Hematopoietic multipotent progenitor cell treated with erythropoietin and hydrocortisone succinate and interleukin-3 and kit ligand, for 8 days (in vitro differentiated cells): ENCODE results near the gene FNDC3B.
A peak's percentile ranks its signal among the peaks of the same experiment; 100 is the strongest.

Experiments used
- DNase-seq: peaks from one replicate; pipeline ENCODE4 v3.0.0-alpha.2; 2015

The FNDC3B gene

DNA sequence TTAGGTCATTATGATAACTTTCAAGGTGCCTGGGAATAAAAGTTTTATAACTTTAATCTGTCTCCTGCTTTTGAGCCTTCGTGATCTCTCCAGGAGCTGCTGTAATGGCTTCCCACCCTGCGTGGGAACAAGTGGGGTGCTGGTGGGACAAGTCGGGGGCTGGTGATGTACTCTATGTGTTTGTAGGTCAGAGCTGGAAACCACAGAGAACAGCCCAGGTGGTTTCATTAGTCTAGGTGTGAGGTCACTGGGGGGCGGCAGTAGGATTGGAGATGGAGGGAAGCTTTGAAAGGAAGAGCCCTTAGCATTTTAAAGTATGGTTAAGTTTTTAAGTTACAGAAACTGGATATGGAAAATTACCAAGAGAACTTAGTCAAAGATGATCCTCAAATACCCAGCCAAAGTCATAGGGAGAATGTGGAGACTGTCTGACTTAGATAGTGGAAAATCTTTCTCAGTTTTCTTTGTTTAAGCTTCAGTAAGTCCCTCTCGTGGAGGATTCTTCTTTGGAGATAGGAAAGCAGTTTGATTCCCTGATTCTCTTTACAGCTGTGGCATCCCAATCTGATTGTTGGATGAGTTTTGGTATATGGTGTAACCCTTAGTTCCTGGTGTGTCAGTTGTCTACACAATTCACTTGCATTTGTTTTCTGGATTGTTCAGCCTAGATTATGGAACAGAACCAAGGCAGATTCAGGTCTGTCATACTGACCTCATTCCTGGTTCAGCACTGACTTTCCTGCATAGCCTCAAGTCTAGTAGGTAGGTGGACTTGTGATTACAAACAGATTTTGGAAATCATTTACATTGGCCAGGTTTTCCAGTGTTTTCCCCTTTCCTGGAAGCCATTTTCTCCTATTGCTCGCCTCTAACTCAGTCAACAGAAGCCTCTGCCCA is 115.6 kb downstream of the FNDC3B start:
- DNase-seq = no peak

DNA sequence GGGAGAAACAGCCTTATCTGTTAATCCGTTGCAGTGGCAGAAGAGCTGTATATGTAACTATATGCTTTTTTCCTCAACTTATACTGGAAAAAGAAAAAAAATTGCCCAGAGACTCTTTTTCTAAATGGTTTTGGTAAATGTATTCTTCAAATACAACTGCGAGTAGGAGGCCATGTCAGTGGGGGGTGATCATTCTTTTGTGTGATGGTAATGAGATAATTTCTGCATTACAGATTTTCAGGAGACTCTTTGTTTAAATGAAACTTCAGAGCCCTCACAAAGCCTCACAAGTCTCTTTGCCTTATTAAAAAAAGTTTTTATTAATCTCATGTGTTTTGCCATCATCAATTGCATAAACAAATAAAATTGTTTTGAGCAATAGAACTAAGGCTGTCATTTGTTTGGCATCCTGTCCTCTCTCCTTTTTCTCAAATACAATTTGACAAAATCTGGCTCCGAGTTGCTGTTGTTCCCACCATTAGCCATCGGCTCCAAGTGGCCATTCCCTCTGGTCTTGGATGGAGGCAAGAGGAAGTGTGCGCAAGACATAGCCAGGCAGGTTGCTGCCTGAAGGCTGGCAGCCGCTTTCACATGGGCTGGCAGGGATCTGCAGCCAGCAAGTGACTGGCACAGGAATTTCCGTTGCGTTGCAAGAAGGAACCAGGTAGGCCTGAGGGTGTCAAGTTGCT is 116.7 kb downstream of the FNDC3B start:
- no peak for DNase-seq

DNA sequence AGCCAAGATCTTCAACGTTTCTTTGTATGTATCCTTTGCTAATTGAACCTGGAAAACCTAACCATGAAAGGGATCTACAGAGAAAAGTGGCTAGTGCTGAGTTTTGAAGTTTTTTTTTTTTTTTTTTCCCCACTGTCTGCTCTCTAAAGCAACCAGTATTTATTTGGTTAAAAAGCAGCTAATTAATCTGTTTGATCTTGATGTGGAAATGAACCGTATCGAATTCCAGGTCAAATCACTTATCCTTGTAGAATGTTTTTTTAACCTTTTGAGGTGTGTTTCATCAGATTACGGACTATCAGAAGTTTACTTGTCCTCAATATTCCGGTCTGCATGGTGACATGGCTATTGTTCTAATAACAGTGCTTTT is 117.2 kb downstream of the FNDC3B start:
- no peak for DNase-seq

DNA sequence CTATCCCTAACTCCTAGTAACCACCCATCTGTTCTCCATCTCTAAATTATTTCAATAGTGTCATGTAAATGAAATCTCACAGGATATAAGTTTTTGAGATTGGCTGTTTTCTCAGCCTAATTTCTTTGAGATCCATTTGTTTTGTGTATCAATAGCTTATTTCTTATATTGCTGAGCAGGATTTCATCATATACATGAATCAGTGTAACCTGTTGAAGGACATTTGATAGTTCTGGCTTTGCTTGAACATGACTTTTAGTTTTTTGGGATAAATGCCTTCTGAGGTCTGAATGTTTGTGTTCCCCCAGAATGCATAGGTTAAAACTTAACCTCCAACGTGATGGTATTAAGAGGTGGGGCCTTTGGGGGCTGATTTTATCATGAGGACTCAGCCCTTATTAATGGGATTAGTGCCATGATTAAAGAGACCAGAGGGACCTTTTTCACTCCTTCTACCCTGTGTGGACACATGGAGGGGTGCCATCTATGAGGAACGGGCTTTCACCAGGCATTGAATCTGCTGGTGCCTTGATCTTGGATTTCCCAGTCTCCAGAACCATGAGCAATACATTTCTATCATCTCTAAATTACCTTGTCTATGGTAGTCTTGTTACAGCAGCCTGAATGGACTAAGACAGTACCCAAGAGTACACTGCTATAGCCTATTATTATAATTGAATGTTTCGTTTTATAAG is 118.3 kb downstream of the FNDC3B start:
- DNase-seq = no peak

DNA sequence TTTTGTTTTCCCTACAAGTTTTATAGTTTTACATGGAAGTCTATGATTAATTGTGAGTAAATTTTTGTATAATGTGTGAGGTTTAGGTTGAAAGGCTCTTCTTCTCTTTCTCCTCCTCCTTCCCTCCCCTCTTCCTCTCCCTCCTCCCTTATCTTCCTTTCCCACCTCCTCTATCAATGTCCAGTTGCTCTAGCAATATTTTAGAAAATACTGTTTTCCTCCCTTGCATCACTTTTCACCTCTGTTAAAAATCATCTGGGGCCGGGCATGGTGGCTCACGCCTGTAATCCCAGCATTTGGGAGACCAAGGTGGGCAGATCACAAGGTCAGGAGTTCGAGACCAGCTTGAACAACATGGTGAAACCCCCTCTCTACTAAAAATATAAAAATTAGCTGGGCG is 119.4 kb downstream of the FNDC3B start:
- DNase-seq = peak; percentile 24

DNA sequence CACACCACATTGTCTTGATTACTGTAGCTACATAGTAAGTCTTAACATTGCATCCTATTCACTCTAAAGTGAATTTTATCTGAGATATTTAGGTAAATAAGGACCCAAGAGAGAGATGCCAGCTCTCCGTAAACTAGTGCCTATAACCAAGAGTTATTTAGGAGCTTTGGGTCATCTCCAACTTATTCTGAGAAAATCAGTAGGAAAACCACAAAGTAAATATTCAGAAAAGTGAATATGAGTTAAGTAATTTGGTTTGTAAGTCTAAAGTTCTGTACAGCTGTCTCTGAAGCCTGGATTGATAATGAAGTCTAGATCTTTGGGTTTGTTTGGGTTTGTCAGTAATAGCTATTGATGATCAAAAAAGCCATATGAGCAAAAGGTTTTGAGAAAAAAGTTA is 120.0 kb downstream of the FNDC3B start:
- no peak for DNase-seq

DNA sequence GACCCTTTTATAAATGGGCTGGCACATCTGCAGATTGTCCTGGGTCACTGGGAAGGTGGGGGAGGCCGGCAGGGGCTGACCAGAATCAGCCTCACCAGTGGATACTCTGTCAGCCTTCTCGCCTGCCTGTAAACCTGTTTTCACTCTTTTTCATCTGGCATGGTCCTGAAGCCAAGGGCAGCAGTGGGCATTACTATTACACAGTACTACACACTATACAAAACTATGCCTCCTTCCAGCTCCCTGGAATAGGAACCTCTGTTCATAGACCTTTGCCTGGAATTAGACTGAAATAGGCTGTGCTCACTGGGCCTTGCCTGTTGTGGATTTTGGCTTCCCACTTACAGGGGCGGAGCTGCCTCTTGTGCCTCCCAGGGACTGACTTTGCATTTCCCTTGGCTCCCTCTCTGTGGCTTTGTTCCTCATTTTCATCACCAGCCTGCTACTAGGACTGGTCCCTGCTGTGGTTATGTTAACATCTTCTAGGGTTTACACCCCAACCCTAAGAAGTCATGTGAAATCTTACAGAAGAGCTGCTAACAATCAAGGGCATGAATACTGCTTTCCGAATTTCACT is 120.7 kb downstream of the FNDC3B start:
- peak; percentile 33 for DNase-seq

DNA sequence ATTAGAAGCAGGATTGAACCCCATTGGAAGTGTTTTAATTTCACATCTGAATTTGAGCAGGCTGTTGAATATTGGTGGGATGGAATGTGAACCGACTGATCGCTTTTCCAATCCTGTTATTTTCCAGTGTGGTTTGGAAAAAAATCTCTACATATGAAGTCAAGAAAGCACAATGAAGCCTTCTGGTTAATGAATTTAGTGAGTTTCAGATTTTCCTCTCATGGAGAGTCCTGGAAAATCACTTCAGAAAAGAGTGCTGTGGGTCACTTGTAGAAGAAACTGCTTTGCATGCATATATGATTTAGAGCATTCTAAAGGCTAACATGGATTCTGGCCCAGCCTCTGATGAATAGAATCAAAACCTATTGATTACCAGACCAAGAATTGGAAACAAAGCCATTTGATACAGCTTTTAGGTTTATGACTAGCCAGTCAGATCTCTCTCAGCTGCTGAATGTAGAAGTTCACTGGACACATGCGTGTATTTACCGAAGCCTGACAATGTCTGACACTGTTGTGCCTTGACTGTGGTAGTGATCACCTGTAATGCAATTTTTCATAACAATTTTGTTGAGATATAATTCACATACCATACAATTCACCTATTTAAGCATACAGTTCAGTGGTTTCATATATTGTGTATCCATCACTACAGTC is 121.9 kb downstream of the FNDC3B start:
- no peak for DNase-seq

DNA sequence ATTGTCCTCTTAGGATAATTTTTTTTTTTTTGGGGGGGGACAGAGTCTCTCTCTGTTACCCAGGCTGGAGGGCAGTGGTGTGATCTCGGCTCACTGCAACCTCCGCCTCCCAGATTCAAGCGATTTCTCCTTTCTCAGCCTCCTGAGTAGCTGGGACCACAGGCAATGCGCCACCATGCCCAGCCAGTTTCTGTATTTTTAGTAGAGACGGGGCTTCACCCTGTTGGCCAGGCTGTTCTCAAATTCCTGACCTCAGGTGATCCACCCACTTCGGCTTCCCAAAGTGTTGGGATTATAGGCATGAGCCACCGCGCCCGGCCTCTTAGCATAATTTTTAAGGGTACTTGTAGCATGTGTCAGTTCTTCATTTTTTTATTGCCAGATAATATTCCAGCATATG is 122.6 kb downstream of the FNDC3B start:
- no peak for DNase-seq

DNA sequence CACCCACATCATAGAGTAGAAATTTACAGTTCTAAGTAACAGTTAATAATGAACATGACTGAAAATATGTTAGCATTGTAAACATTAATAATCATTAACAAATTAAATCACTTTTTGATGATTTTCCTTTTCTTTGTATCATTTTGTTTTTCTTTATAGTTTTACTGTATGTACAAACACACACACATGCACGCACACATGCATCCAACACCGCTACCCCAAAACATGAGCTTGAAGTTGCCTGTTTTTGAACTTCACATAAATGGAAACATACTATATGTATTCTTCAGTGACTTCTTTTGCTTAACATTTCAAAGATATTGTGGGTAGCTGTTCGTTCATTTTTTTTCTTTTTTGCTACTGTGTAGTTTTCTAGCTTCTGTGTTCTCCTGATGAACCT is 123.9 kb downstream of the FNDC3B start:
- DNase-seq = no peak

DNA sequence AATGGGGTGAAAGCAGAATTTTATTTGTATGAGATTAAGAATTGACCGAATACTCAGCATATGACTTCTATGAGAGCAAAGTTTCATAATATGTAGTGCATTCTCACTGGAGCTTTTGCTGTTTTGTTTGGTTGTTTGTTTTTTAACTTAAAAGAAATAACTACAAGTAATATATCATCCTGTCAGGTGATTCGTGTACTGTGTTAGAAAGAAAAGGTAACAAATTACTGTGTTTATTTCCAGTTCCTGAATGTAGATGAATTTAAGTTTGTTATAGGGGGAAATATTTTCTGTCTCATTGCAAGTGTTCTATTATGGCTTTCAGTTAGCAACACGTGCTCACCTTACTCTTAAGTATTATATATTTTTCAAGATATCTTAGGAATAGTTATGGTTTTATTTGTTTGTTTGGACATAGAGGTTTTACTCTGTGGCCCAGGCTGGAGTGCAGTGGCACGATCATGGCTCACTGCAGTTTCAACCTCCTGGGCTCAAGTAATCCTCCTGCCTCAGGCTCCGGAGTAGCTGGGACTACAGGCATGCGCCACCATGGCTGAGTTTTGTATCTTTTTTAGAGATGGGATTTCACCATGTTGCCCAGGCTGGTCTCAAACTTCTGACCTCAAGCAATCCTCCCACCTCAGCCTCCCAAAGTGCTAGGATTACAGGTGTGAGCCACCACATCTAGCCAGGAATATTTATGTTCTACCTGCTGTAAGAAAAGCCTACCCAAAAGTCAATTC is 125.4 kb downstream of the FNDC3B start:
- no peak for DNase-seq

DNA sequence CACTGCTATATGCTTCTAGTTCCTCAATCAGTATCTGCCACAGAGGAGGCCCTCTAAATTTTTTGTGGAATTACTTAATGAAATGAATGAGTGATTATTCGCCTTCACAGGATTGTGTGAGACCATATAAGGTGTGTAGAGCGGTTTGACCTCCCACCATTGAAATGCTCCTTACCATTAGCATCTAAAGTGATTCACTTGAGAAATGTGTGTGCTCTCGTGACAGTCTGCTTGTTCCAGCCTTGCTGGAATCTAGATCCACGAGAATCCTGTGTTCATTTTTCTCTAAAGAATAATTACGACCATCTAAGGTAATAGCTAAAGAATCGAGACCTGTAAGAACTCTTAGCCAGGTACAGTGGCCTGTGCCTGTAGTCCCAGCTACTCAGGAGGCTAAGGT is 126.9 kb downstream of the FNDC3B start:
- DNase-seq = no peak

DNA sequence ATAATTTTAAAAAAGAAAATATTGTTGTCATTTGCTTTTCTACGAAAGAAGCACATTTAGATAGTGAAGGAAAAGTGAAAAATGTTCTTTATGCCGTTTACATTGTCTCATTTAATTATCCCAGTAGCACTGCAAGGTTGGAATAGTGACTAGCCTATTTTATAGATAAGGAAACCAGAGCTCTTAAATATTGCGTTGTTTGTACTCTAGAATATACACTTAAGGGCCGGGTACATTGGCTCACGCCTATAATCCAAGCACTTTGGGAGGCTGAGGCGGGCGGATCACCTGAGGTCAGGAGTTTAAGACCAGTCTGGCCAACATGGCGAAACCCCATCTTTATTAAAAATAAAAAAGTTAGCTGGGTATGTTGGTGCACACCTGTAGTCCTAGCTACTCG is 127.5 kb downstream of the FNDC3B start:
- DNase-seq = no peak

DNA sequence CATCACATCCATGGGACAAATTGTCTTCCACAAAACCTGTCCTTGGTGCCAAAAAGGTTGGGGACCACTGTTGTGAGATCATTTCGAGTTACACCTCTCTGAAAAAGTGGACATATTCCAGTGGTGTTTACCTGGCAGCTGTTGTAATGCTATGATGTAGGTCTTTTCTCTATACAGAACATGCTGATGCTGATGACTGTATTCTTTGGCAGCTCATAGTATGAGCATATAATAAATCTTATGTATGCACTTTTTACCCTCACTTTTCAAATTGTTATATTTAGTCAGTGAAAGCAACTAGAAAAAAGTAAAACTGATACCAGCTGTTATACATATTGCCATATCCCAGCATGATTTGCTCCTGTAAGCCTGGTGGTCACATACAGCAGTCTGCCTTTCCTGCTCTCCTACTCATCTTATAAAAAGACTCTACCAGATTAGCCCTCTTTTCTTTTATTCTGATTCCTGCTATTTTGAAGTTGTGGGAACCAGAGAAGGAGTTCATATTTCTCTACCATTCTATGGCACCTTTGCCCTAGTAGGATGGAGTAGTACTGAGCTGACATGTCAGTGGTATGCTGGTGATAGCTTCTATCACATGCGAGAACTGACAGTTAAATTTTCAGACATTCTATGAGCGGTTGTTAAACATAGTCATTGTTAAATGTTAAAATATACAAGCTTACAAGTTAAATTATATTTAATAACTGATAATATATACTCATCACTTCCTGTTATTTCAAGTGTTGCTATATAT is 128.7 kb downstream of the FNDC3B start:
- no peak for DNase-seq

DNA sequence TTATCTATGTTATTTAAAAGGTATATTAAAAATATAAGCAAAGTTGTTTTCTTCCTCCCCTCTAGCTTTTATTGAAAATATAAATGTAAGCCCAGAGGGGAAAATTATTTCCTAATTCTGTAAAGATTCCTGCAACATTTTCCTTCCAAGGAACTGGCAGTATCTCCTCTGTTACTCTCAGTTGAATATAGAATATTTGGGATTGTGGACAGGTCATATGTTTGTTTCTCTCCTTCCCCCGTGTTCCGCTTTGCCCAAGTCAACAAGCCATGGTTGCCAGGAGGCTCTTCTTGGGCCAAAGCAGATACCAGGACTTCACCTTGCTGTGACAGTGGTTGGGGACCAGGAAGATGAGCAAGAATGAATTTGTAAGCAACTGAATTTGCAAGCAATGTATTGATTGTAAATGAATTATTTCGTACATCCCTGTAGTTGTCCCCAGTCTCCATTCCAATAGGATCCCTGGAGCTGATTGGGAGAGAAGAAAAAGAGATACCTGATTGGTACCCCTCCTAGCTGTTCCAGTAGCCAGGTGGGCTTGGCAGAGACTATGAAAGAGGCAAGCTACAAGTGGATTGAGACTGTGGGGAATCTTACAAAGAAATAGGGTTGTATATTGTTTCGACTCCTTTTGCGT is 130.8 kb downstream of the FNDC3B start:
- no peak for DNase-seq

DNA sequence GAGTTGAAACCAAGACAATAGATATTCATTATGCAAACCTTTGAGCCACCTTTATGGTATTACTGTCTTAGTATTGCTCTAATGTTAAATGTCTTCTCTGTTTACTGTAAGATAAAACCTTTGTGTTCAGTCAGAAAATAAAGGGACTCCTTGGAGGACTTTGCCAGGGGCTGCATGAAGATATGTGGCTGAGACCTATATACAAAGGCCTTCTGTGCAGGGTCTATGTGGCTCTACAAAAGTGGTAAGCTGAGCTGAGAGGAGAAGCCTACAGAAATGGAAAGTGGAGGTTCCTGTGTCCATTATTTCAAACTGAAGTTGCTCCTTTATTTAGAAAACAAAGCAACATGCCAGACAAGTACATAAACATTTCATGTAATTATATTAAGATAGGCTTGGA is 131.5 kb downstream of the FNDC3B start:
- no peak for DNase-seq

DNA sequence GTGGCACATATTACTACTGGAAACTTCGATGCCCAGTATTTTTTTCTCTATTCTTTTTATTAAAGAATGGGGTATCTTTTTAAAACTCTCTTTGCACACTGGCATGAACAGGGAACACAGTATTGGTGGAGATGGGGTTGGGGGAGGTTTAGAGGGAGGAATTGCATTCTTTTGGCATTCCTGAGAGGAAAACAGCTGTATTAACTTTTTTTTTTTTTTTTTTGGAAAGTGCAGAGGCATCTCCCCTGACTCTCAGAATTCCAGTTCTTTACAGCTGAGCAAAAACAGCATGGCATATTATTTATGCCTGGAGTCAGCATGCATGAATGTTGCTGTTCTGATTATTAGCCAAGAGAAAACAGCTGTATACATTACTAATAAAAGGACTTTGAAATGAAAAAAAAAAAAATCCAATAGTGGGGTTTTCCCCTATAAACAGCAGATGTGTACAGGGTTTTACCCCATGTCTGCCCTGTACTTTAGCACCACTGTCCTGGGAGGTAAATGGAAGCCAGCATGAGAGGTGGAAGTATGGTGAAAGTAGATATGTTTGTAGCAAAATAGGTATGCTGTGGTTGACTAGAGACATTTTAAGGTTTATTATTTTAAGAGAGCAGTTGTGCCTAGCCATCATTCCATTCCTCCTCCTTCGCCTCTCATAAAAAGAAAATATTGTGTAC is 132.2 kb downstream of the FNDC3B start:
- no peak for DNase-seq

DNA sequence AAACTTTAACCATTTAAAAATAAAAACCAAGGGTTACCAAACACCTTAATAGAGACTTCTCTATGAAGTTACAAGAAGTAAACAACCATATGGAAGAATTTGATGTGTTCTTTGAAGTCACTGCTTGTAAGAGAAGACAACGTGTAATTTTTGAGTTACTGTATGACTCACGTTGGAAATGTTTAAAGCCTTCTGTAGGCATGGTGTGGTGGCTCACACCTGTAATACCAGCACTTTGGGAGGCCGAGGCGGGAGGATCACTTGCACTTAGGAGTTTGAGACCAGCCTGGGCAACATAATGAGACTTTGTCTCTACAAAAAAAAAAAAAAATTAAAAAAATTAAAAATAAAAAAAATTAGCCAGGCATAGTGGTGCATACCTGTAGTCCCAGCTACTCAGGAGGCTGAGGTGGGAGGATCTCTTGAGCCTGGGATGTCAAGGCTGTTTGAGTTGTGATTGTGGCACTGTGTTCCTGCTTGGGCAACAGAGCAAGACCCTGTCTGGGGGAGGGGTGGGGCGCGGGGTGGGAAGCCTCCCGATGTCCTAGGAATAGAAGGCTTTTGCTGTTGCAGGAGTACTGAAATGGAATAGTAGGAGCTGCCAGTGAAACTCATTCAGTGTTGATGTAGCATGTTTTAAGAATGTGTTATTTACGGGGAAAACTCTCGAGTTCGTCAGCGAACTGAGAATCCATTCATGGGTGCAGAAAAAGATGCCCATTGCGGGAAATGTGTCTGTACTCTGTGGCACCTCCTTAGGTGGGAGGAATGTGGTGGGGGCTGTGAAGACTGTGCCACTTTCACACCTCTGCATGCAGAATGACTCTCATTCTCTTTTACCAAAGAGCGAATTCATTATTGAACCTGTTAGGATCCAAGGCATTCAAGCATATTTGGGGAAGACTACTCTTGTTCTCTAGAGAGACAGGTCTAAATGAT is 134.2 kb downstream of the FNDC3B start:
- DNase-seq = no peak
